ENCODE data around the gene MGAT4B. TPM values are rescaled to one million over a fixed set of nuclear protein-coding genes. Genes with fewer than 3 reads are reported as not detected.

The MGAT4B gene
- total and polyA plus RNA-seq, 2 of the 13 experiments (the other 11 are each of a cell fraction or from before 2014, with no cell fraction given), result 93.5 to 130 TPM

DNA sequence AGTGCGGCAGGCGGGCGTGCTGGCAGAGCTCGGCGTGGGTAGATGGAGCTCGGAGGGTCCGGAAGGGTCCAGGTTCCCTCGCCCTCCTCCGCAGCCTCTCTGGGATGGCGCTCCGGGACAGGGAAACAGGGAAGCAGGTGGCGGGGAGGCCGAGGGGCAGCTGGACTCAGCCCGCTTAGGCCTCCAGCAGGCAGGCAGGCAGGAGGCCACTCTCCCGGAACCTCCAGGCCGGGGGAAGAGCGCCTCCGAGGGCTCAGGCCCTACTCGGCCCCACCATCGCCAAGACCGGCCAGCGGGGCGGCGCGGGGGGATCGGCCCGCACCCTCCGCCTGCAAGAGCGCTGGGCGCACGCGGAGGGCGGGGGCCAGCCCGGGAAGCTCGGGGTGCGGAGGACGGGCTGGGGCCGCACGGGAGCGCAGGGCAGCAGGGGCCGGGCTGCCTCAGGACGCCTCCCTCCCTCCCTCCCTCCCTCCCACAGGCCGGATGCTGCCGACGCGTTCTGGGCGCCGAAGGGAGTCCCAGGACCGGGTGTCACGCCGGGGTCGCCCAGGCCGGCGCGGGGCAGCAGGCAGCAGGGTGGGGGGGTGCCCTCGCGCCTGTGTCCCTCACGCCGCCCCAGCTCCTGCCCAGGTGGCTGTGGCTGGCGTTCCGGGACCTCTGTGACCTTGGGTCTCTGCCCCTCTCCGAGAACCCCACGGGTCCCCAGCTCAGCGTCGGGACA, 977 bp downstream of the MGAT4B start (continued):
- TF ChIP-seq ZNF883 (CRISPR knock-in tag; IDR thresholded peaks at IDR 0.05; ENCODE audit: not compliant biosample characterization) (no peak), POGK (CRISPR knock-in tag; conservative IDR thresholded peaks at IDR 0.05) (no peak), RCOR2 (CRISPR knock-in tag; IDR thresholded peaks at IDR 0.05) (no peak), ZBTB8A (CRISPR knock-in tag; IDR thresholded peaks at IDR 0.05; ENCODE audit: borderline replicate concordance, low read depth) (no peak), ZBTB7B (CRISPR knock-in tag; IDR thresholded peaks at IDR 0.05) (no peak), ZNF639 (CRISPR knock-in tag; conservative IDR thresholded peaks at IDR 0.05) (no peak), ZNF3 (CRISPR knock-in tag; IDR thresholded peaks at IDR 0.05) (no peak), CBX5 (CRISPR knock-in tag; IDR thresholded peaks at IDR 0.05; ENCODE audit: borderline replicate concordance) (no peak), HNRNPLL (IDR thresholded peaks at IDR 0.05; ENCODE audit: low read depth, low read length, poor library complexity, severe bottlenecking) (no peak), ZNF781 (CRISPR knock-in tag; IDR thresholded peaks at IDR 0.05; ENCODE audit: borderline replicate concordance, not compliant biosample characterization) (no peak), GFI1 (CRISPR knock-in tag; IDR thresholded peaks at IDR 0.05; ENCODE audit: borderline replicate concordance) (no peak), KDM2A (CRISPR knock-in tag; IDR thresholded peaks at IDR 0.05; ENCODE audit: borderline replicate concordance, low read depth) (0 out of 2 replicates have a peak, but pooled peaks have one; percentile 43), FOSL2 (CRISPR knock-in tag; IDR thresholded peaks at IDR 0.05) (no peak), SNAI1 (CRISPR knock-in tag; IDR thresholded peaks at IDR 0.05; ENCODE audit: borderline replicate concordance) (no peak), ZNF292 (CRISPR knock-in tag; IDR thresholded peaks at IDR 0.05; ENCODE audit: borderline replicate concordance, low read depth) (0 out of 2 replicates have a peak, but pooled peaks have one; percentile 11), SRY (CRISPR knock-in tag; IDR thresholded peaks at IDR 0.05) (no peak), REL (CRISPR knock-in tag; conservative IDR thresholded peaks at IDR 0.05) (0 out of 2 replicates have a peak, but pooled peaks have one; percentile 64), PREB (CRISPR knock-in tag; IDR thresholded peaks at IDR 0.05) (no peak), DNMT3B (CRISPR knock-in tag; conservative IDR thresholded peaks at IDR 0.05) (no peak), SNAPC4 (CRISPR knock-in tag; IDR thresholded peaks at IDR 0.05) (no peak)

Measured in HepG2 (cell line).